Peyer's patch (tissue), 4 donors: ENCODE data around the gene TMCO4.

Source experiments
- CTCF ChIP-seq, 6 experiments: fragments of 450-650 bp in 4 of 6; fragments of 200-600 bp in 2 of 6; sonication (generic) in 1 of 6; IDR thresholded peaks; one replicate each; pipeline ENCODE4 v1.5.1; 2017 to 2019; ENCODE audit warnings: antibody characterized with exemption in 6 of 6, mild to moderate bottlenecking in 3 of 6, moderate library complexity in 1 of 6
- POLR2A ChIP-seq, 2 donors: fragments of 450-650 bp; IDR thresholded peaks; one replicate each; pipeline ENCODE4 v1.5.1; 2017; ENCODE audit warnings: antibody characterized with exemption in 2 of 2, mild to moderate bottlenecking in 2 of 2, moderate library complexity in 2 of 2

- TF ChIP-seq CTCF (IDR thresholded peaks at IDR 0.05) (no peak), POLR2A (IDR thresholded peaks at IDR 0.05) (no peak)
Measured at GRCh38 chr1:19668888-19669287, 130.8 kb downstream of the TMCO4 start.
